Measurements from ENCODE around the gene COPS9. TPM values are rescaled to one million over a fixed set of nuclear protein-coding genes. Genes with fewer than 3 reads are reported as not detected.

COPS9 gene
- total RNA-seq, 1 experiment from 2014 or later, result 202 TPM

DNA sequence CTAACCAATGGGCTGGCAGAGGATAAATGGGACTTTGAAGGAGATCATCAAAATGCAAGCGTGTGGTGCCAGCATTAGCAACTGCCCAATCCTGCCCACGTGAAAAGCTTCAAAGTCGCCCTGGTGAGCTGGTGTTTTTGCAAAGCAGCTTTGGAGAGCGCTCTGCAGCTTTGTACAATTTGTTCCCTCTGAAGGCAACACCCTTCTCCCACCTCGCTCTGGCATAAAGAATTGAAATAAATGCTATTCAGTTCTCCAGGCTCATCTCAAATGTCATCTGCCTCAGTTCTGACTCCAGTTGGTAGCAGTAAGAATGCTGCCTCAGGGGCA, 3.5 kb downstream of the COPS9 start:
- H2AFZ ChIP-seq, result no peak overlapping the region
- intact Hi-C loops (cut with micrococcal nuclease; ENCODE audit: unreplicated experiment), result no loop called here

DNA sequence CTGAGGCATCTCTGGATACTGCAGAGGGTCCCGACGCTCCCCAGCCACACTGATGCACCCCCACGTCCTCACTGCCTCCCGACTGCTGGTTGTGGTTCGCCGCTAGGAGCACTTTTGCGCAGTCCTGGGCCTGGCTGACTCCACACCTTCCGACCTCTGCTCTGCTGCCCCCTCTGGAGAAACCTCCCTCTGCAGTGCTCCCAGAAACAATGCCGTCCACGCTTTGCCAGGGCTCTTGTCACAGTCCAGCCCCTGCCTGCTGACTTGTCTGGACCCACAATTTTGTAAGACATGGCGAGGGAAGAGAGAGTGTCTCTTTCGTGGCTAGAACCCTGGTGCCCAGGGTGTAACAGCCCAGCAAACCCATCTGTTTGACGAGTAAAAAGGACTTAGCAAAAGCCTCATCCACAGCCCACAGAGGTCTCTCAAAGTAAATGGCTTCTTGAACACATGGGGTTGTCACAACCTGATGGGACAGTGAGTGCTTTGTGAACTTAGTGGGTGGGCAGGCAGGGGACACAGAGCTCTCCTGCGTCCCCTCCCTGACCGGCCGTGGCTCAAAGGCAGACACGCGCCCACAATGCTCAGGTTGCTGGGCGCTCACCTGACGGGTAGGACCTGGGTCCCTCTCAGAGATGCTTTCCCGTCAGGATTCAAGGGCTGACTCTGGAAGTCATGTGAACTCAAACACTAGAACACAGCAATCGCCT, 4.0 kb downstream of the COPS9 start:
- peaks cover 25% of the 10 kb centered on the region for H3K79me2 ChIP-seq (ENCODE audit: low read depth)
- ChIA-PET CTCF (interaction anchor here (0.7 kb wide), 1 partner anchor 553 kb away, joined by 3 read pairs; no protein-coding TSS in a partner anchor), POLR2A (ENCODE audit: unreplicated experiment) (no interaction called here)
- H3K36me3 ChIP-seq (ENCODE audit: low read depth), result peaks cover 28% of the 10 kb centered on the region; the same call in 1 of the 2 replicates
- no peaks in the 10 kb centered on the region; the same call in 1 of the 2 replicates for H4K20me1 ChIP-seq (ENCODE audit: insufficient read depth)
- TF ChIP-seq EZH2 (IDR thresholded peaks at IDR 0.05; ENCODE audit: low read depth), result no peak
- TF ChIP-seq, protein P1, sequence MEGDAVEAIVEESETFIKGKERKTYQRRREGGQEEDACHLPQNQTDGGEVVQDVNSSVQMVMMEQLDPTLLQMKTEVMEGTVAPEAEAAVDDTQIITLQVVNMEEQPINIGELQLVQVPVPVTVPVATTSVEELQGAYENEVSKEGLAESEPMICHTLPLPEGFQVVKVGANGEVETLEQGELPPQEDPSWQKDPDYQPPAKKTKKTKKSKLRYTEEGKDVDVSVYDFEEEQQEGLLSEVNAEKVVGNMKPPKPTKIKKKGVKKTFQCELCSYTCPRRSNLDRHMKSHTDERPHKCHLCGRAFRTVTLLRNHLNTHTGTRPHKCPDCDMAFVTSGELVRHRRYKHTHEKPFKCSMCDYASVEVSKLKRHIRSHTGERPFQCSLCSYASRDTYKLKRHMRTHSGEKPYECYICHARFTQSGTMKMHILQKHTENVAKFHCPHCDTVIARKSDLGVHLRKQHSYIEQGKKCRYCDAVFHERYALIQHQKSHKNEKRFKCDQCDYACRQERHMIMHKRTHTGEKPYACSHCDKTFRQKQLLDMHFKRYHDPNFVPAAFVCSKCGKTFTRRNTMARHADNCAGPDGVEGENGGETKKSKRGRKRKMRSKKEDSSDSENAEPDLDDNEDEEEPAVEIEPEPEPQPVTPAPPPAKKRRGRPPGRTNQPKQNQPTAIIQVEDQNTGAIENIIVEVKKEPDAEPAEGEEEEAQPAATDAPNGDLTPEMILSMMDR (conservative IDR thresholded peaks at IDR 0.05), result peak; percentile 33; the same call in 1 of the 2 replicates
- H2AFZ ChIP-seq, result no peak overlapping the region
- no peak for DNase-seq
- H3K27ac ChIP-seq, result no peak overlapping the region
- no peaks in the 10 kb centered on the region for H3K9me3 ChIP-seq (ENCODE audit: insufficient read depth, low read depth)
- no peak overlapping the region for H3K4me3 ChIP-seq
- no peaks in the 10 kb centered on the region for H3K9me2 ChIP-seq (ENCODE audit: insufficient read depth)
- BruUV-seq (replicated peaks), result no TSS peak
- peaks cover 17% of the 10 kb centered on the region for H3K4me1 ChIP-seq (replicated peaks; ENCODE audit: insufficient read depth)
- no peaks in the 10 kb centered on the region for H3K27me3 ChIP-seq (ENCODE audit: insufficient read depth, low read depth)
- H3K4me2 ChIP-seq, result no peak overlapping the region
- H3F3A ChIP-seq (ENCODE audit: insufficient read depth, low read depth), result no peaks in the 10 kb centered on the region
- intact Hi-C loops (cut with micrococcal nuclease; ENCODE audit: unreplicated experiment), result no loop called here

More for the DNA sequence above, 3.5 kb downstream of the COPS9 start:
- Histone ChIP-seq H3K4me2 (no peak overlapping the region), H3K4me3 (no peak overlapping the region), H3K9me2 (ENCODE audit: insufficient read depth) (no peaks in the 10 kb centered on the region), H3K27me3 (ENCODE audit: insufficient read depth, low read depth) (no peaks in the 10 kb centered on the region), H3K36me3 (ENCODE audit: low read depth) (peaks cover 28% of the 10 kb centered on the region; the same call in 1 of the 2 replicates), H3K79me2 (ENCODE audit: low read depth) (peaks cover 25% of the 10 kb centered on the region), H3K4me1 (replicated peaks; ENCODE audit: insufficient read depth) (peaks cover 17% of the 10 kb centered on the region), H3K9me3 (ENCODE audit: insufficient read depth, low read depth) (no peaks in the 10 kb centered on the region), H3K27ac (no peak overlapping the region), H4K20me1 (ENCODE audit: insufficient read depth) (no peaks in the 10 kb centered on the region; the same call in 1 of the 2 replicates), H3F3A (ENCODE audit: insufficient read depth, low read depth) (no peaks in the 10 kb centered on the region)
- no peak for DNase-seq
- BruUV-seq (replicated peaks), result no TSS peak
- TF ChIP-seq EZH2 (IDR thresholded peaks at IDR 0.05; ENCODE audit: low read depth), result no peak
- TF ChIP-seq, protein P1 (conservative IDR thresholded peaks at IDR 0.05), result no peak
- ChIA-PET CTCF (interaction anchor here (0.6 to 0.7 kb wide), 2 partner anchors 382 to 552 kb away, joined by 3 read pairs; no protein-coding TSS in a partner anchor), POLR2A (ENCODE audit: unreplicated experiment) (no interaction called here)

DNA sequence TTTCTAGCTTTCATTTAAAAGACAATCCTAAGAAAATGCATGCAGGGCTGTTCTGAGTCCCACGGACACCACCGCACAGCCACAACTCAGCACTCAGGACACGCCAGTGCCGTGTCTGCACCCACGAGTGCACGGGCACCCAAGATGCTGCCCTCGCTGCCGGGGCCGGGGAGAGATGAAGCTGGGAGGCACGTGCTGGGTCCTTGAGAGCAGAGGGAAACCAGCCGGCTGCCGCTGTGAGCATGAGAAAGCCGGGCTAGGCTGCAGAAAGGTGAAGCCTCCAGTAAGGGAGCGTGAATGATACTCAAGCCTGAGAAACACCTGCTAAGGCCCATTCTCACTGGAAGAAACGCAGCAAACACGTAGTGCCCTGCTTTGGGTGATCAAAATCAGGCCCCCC, 4.8 kb downstream of the COPS9 start:
- H3K79me2 ChIP-seq (ENCODE audit: low read depth), result peaks cover 25% of the 10 kb centered on the region
- no peak overlapping the region for H3K4me3 ChIP-seq
- peaks cover 11% of the 10 kb centered on the region for H3K4me1 ChIP-seq (replicated peaks; ENCODE audit: insufficient read depth)
- no peaks in the 10 kb centered on the region for H3F3A ChIP-seq (ENCODE audit: insufficient read depth, low read depth)
- H3K9me3 ChIP-seq (ENCODE audit: insufficient read depth, low read depth), result no peaks in the 10 kb centered on the region
- intact Hi-C loops (cut with micrococcal nuclease; ENCODE audit: unreplicated experiment), result no loop called here
- H3K27ac ChIP-seq, result no peak overlapping the region
- no peaks in the 10 kb centered on the region; the same call in 1 of the 2 replicates for H4K20me1 ChIP-seq (ENCODE audit: insufficient read depth)
- H3K36me3 ChIP-seq (ENCODE audit: low read depth), result peaks cover 28% of the 10 kb centered on the region; the same call in 1 of the 2 replicates
- ChIA-PET CTCF (no interaction called here), POLR2A (ENCODE audit: unreplicated experiment) (no interaction called here)
- no peak overlapping the region for H3K4me2 ChIP-seq
- no peak overlapping the region for H2AFZ ChIP-seq
- no peaks in the 10 kb centered on the region for H3K27me3 ChIP-seq (ENCODE audit: insufficient read depth, low read depth)
- no peak for DNase-seq
- no peaks in the 10 kb centered on the region for H3K9me2 ChIP-seq (ENCODE audit: insufficient read depth)
- TF ChIP-seq EZH2 (IDR thresholded peaks at IDR 0.05; ENCODE audit: low read depth), result no peak
- TF ChIP-seq, protein P1 (conservative IDR thresholded peaks at IDR 0.05), result no peak
- BruUV-seq (replicated peaks), result no TSS peak
